Breast epithelium (tissue), 3 donors: ENCODE results near the gene TMSB4Y.

Experiments
- CTCF ChIP-seq, 3 donors: fragments of 450-650 bp; IDR thresholded peaks; one replicate each; pipeline ENCODE4 v1.5.1; 2016 to 2017; ENCODE audit warnings: antibody characterized with exemption in 3 of 3, mild to moderate bottlenecking in 3 of 3, moderate library complexity in 3 of 3
- POLR2A ChIP-seq: fragments of 450-650 bp; IDR thresholded peaks from one replicate; pipeline ENCODE4 v1.6.1; 2016; ENCODE audit warnings: antibody characterized with exemption, mild to moderate bottlenecking, moderate library complexity

- TF ChIP-seq POLR2A (no peak), CTCF (IDR thresholded peaks at IDR 0.05) (no peak)
Measured at GRCh38 chrY:13729517-13729916, 25.8 kb downstream of the TMSB4Y start.
